NCI-H82 (cell line): Measurements from ENCODE around the gene FGFRL1.

ENCODE experiments used
- DNase-seq: peaks from one replicate; lab custom pipeline; 2025; lab: John Stamatoyannopoulos, UW

FGFRL1 gene

GRCh38 chr4:1006856-1007255 is 4.6 kb upstream of the FGFRL1 start:
- no peak for DNase-seq

- no peak for DNase-seq
Observed at GRCh38 chr4:1008840-1009541, 2.4 kb upstream of the FGFRL1 start.

- DNase-seq: peak; percentile 49
Observed at GRCh38 chr4:1009542-1010394, 1.7 kb upstream of the FGFRL1 start.

GRCh38 chr4:1010395-1011021 is 918 bp upstream of the FGFRL1 start:
- DNase-seq: peak; percentile 51

GRCh38 chr4:1011666-1012033 is 224 bp downstream of the FGFRL1 start:
- DNase-seq: no peak

- peak; percentile 44 for DNase-seq
Observed at GRCh38 chr4:1012034-1012739, 761 bp downstream of the FGFRL1 start.

GRCh38 chr4:1013225-1014073 is 2.0 kb downstream of the FGFRL1 start:
- DNase-seq: no peak

- DNase-seq: no peak
Observed at GRCh38 chr4:1014291-1015167, 3.1 kb downstream of the FGFRL1 start.

- DNase-seq: peak; percentile 26
Observed at GRCh38 chr4:1015179-1015578, 3.8 kb downstream of the FGFRL1 start.

- no peak for DNase-seq
Observed at GRCh38 chr4:1015746-1016145, 4.3 kb downstream of the FGFRL1 start.

- DNase-seq: no peak
Observed at GRCh38 chr4:1017211-1017610, 5.8 kb downstream of the FGFRL1 start.

- no peak for DNase-seq
Observed at GRCh38 chr4:1017706-1018105, 6.3 kb downstream of the FGFRL1 start.

- peak; percentile 28 for DNase-seq
Observed at GRCh38 chr4:1018147-1019020, 7.0 kb downstream of the FGFRL1 start.

- no peak for DNase-seq
Observed at GRCh38 chr4:1019320-1019719, 7.9 kb downstream of the FGFRL1 start.

- DNase-seq: peak; percentile 29
Observed at GRCh38 chr4:1019729-1020470, 8.5 kb downstream of the FGFRL1 start.

- DNase-seq: no peak
Observed at GRCh38 chr4:1021386-1022050, 10.1 kb downstream of the FGFRL1 start.

GRCh38 chr4:1022051-1022738 is 10.8 kb downstream of the FGFRL1 start:
- no peak for DNase-seq

- DNase-seq: no peak
Observed at GRCh38 chr4:1022739-1023066, 11.3 kb downstream of the FGFRL1 start.
